Peyer's patch (tissue), 4 donors: ENCODE measurements around the gene MSH5. TPM values are rescaled to one million over a fixed set of nuclear protein-coding genes. Genes with fewer than 3 reads are reported as not detected.
"Not testable (repeated sequence)": the region's sequence is repeated elsewhere in the genome, so short reads cannot be mapped to it uniquely, and the experiment has no call there.

Experiments
- DNase-seq, 3 donors: peaks; one replicate each; pipeline ENCODE4 v3.0.0-alpha.2; 2017 to 2019
- H3K27ac ChIP-seq, 4 donors: fragments of 200-600 bp; sonication (generic); one replicate each; pipeline ENCODE4 v1.5.1; 2016 to 2019
- H3K27me3 ChIP-seq, 2 donors: fragments of 200-600 bp; sonication (generic); one replicate each; pipeline ENCODE4 v1.5.1; 2019
- H3K36me3 ChIP-seq, 3 donors: fragments of 200-600 bp; sonication (generic); one replicate each; pipeline ENCODE4 v1.5.1; 2016 to 2019
- H3K4me1 ChIP-seq, 4 donors: fragments of 200-600 bp; sonication (generic); one replicate each; pipeline ENCODE4 v1.5.1; 2016 to 2019
- H3K4me3 ChIP-seq, 4 donors: fragments of 200-600 bp; sonication (generic); 1 replicate in 3 of 4; 2 replicates in 1 of 4; pipeline ENCODE4 v1.5.1; 2016 to 2019; ENCODE audit warnings: mild to moderate bottlenecking in 1 of 4
- H3K9me3 ChIP-seq, 4 donors: fragments of 200-600 bp; sonication (generic); one replicate each; pipeline ENCODE4 v1.5.1; 2016 to 2019; ENCODE audit warnings: mild to moderate bottlenecking in 1 of 4
- POLR2A ChIP-seq, 2 donors: fragments of 450-650 bp; IDR thresholded peaks; one replicate each; pipeline ENCODE4 v1.5.1; 2017; ENCODE audit warnings: antibody characterized with exemption in 2 of 2, mild to moderate bottlenecking in 2 of 2, moderate library complexity in 2 of 2
- total RNA-seq, 4 donors: library from RNA; depleted of rRNA; stranded (reverse); fragments of >200 nt; gene quantifications; one replicate each; pipeline ENCODE4 v1.1.0, GENCODE V29; 2016
- TF ChIP-seq, protein P1 (sequence below), 6 experiments: fragments of 450-650 bp in 4 of 6; fragments of 200-600 bp in 2 of 6; sonication (generic) in 1 of 6; IDR thresholded peaks; one replicate each; pipeline ENCODE4 v1.5.1; 2017 to 2019; ENCODE audit warnings: antibody characterized with exemption in 6 of 6, mild to moderate bottlenecking in 3 of 6, moderate library complexity in 1 of 6

Gene MSH5
- total RNA-seq, 4 donors from 2014 or later = 21.4 to 72.6 (median 46.1) TPM

DNA sequence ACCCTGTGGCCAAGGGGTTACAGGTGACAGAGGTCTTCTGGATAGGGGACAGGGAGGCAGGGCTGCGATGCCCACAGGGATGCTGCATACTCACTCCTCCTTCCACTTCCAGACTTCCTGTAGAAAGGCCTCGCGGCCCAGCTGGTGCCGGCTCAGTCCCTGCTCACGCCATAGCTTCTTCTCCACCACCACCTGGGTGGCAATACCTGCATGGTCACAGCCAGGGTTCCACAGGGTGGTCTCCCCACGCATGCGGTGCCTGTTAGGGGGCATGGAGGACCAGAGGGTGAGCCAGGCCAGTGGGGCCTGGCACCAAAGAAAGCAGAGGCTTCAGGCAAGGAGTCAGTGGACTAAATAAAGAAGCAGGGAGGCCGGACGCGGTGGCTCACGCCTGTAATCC is 45.7 kb downstream of the MSH5 start:
- no peak for DNase-seq
- TF ChIP-seq, protein P1, sequence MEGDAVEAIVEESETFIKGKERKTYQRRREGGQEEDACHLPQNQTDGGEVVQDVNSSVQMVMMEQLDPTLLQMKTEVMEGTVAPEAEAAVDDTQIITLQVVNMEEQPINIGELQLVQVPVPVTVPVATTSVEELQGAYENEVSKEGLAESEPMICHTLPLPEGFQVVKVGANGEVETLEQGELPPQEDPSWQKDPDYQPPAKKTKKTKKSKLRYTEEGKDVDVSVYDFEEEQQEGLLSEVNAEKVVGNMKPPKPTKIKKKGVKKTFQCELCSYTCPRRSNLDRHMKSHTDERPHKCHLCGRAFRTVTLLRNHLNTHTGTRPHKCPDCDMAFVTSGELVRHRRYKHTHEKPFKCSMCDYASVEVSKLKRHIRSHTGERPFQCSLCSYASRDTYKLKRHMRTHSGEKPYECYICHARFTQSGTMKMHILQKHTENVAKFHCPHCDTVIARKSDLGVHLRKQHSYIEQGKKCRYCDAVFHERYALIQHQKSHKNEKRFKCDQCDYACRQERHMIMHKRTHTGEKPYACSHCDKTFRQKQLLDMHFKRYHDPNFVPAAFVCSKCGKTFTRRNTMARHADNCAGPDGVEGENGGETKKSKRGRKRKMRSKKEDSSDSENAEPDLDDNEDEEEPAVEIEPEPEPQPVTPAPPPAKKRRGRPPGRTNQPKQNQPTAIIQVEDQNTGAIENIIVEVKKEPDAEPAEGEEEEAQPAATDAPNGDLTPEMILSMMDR (IDR thresholded peaks at IDR 0.05) = no peak
- TF ChIP-seq POLR2A (IDR thresholded peaks at IDR 0.05) = no peak
- no peaks in the 10 kb centered on the region for H3K27me3 ChIP-seq
- no peak overlapping the region for H3K27ac ChIP-seq
- H3K4me1 ChIP-seq = no peaks in the 10 kb centered on the region
- H3K36me3 ChIP-seq = peaks cover 0 to 56% (median 0%) of the 10 kb centered on the region in 3 donors
- no peaks in the 10 kb centered on the region for H3K9me3 ChIP-seq
- no peak overlapping the region for H3K4me3 ChIP-seq

DNA sequence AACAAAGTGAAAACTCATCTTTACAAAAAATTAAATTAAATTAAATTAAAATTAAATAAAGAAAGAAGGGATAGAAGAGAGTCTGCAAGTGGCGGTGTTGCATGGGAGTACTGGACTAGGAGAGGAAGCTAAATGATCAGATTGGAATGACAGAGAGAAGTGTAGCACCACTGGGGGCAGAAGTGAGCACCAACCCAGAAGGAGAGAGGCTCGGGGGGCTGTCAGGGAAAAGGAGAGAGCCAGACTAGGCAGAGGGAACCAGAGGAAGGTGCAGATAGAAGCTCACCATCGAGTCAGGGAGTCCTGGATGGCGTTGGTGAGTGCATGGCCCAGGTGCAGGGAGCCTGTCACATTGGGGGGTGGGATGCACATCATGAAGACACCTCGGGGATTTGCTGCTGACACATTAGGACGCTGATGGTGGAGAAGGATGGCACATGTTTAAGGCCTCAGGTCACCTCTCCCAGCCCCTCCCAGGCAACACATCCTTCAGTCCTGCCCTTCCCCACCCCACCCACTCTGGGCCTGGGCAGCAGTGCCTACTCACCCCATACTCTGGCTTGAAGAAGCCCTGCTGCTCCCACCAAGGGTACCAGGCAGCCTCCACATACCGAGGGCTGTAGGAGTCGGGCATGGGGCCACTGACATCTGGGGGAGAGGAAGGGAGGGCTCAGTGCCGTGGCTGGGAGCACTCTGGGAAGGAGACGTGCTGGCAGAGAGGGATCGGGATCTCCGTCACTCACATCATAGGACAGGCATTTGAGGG is 51.7 kb downstream of the MSH5 start:
- no peaks in the 10 kb centered on the region for H3K27me3 ChIP-seq
- H3K4me3 ChIP-seq = no peak overlapping the region
- H3K4me1 ChIP-seq = peaks cover 0 to 15% (median 9%) of the 10 kb centered on the region in 4 donors
- DNase-seq = peak in 1 of 3 donors; percentile 50
- H3K27ac ChIP-seq = peak overlapping the region in 1 of 4 donors; percentile 46
- no peaks in the 10 kb centered on the region for H3K9me3 ChIP-seq
- TF ChIP-seq, protein P1 (IDR thresholded peaks at IDR 0.05) = peak in 4 of 6 experiments; percentile 43 to 54 (median 48)
- TF ChIP-seq POLR2A (IDR thresholded peaks at IDR 0.05) = no peak
- peaks cover 0 to 8% (median 0%) of the 10 kb centered on the region in 3 donors for H3K36me3 ChIP-seq

DNA sequence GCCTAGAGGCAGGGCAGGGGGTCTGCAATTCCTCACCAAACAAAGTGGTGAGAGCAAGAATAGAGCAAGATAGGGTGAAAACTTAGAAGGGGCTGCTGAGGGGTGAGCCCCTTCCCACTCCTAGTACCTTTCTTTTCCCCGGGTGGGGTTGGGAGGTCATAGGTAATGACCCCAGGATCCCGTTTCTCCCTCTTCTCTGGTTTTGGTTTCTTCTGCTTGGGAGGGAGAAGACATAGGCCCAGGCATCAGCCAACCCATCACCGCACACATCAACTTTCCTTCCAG is 52.2 kb downstream of the MSH5 start:
- Histone ChIP-seq H3K9me3 (no peaks in the 10 kb centered on the region), H3K4me3 (no peak overlapping the region), H3K4me1 (peaks cover 0 to 15% (median 9%) of the 10 kb centered on the region in 4 donors), H3K36me3 (peaks cover 0 to 8% (median 0%) of the 10 kb centered on the region in 3 donors), H3K27me3 (no peaks in the 10 kb centered on the region), H3K27ac (peak overlapping the region in 1 of 4 donors; percentile 46)
- TF ChIP-seq, protein P1 (IDR thresholded peaks at IDR 0.05) = no peak
- TF ChIP-seq POLR2A (IDR thresholded peaks at IDR 0.05) = no peak
- no peak for DNase-seq

DNA sequence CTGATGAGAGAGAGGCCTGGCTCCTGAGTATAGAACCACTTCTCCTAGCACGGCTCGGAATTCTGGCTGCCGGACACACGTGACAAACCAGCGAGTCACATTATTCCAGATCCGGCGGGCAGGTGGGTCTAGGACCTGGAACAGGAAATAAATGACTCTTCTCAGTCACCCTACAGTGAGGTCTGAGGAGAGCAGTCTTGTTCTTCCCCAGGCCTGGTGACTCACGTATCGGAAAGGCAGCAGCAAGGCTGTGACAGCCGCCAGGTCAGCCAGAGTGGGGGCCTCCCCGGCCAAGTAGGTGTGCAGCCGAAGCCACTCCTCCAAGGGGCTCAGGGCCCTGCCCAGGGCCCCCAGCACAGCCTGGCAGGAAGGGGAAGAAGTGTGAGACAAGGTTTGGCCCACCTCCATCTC is 53.0 kb downstream of the MSH5 start:
- Histone ChIP-seq H3K36me3 (peaks cover 0 to 8% (median 0%) of the 10 kb centered on the region in 3 donors), H3K4me3 (no peak overlapping the region), H3K4me1 (peaks cover 0 to 15% (median 9%) of the 10 kb centered on the region in 4 donors), H3K9me3 (no peaks in the 10 kb centered on the region), H3K27ac (peak overlapping the region in 1 of 4 donors; percentile 46), H3K27me3 (no peaks in the 10 kb centered on the region)
- TF ChIP-seq, protein P1 (IDR thresholded peaks at IDR 0.05) = no peak
- TF ChIP-seq POLR2A (IDR thresholded peaks at IDR 0.05) = no peak
- no peak for DNase-seq

DNA sequence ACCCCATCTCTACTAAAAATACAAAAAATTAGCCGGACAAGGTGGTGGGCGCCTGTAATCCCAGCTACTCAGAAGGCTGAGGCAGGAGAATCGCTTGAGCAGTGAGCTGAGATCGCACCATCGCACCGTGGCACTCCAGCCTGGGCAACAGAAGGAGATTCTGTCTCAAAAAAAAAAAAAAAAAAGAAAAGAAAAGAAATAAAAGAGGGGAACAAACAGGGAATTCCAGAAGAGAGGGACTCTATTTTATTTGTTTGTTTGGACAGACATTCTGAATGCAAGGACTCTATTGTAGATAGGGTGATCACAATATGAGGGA is 54.1 kb downstream of the MSH5 start:
- not testable (repeated sequence) for H3K27me3 ChIP-seq, H3K9me3 ChIP-seq, DNase-seq, H3K36me3 ChIP-seq
- H3K4me1 ChIP-seq = peaks cover 0 to 15% (median 9%) of the 10 kb centered on the region in 4 donors
- H3K27ac ChIP-seq = peak overlapping the region in 1 of 4 donors; percentile 98
- H3K4me3 ChIP-seq = peak overlapping the region in 1 of 4 donors; percentile 89

DNA sequence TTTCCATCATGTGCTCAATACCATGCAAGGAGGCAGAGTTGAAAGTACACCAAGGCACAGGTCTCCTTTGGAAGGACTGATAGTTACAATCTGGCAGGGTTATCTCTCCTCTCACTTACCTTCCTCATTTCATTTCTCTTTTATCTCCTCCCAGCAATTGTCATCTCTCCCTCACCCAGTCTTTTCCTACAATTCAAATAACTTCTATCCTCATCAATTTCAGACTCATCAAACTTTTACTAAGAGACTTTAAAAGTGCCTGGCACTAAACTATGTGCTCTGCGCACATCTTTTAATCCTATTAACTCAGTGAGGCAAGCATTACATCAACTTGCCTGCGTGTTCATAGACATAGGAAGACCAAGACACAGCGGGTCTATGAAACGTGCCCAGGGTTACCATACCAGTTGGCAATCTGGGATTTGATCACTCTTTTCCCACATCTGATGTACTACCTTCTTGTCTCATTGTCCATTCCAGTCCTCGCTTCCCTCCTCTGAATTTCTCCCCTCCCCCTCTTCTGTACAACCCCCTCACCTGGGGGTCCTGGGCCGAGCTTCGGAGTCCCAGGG is 54.6 kb downstream of the MSH5 start:
- H3K4me3 ChIP-seq = peak overlapping the region; percentile 89 to 98 (median 93)
- TF ChIP-seq, protein P1 (IDR thresholded peaks at IDR 0.05) = no peak
- no peak for TF ChIP-seq POLR2A (IDR thresholded peaks at IDR 0.05)
- H3K4me1 ChIP-seq = peaks cover 0 to 15% (median 9%) of the 10 kb centered on the region in 4 donors
- H3K27me3 ChIP-seq = no peaks in the 10 kb centered on the region
- no peak for DNase-seq
- H3K9me3 ChIP-seq = no peaks in the 10 kb centered on the region
- H3K36me3 ChIP-seq = peaks cover 0 to 8% (median 0%) of the 10 kb centered on the region in 3 donors
- H3K27ac ChIP-seq = peak overlapping the region; percentile 93 to 98 (median 97)
